ENCODE measurements around the gene PLEKHO2.

Gene PLEKHO2

GRCh38 chr15:64903326-64903950 is 61.7 kb downstream of the PLEKHO2 start:
- Mint-ChIP-seq H3K36me3 (peaks cover 2% of the 10 kb centered on the region), H3K27me3 (no peaks in the 10 kb centered on the region), H3K9me3 (ENCODE audit: low read depth) (no peaks in the 10 kb centered on the region), H3K4me3 (no peak overlapping the region), H3K4me1 (ENCODE audit: low read depth) (peaks cover 35% of the 10 kb centered on the region), H3K27ac (no peak overlapping the region)

GRCh38 chr15:64904189-64904588 is 62.5 kb downstream of the PLEKHO2 start:
- Mint-ChIP-seq H3K27me3 (no peaks in the 10 kb centered on the region), H3K27ac (no peak overlapping the region), H3K9me3 (ENCODE audit: low read depth) (no peaks in the 10 kb centered on the region), H3K36me3 (peaks cover 2% of the 10 kb centered on the region), H3K4me3 (peak overlapping the region; percentile 20), H3K4me1 (ENCODE audit: low read depth) (peaks cover 35% of the 10 kb centered on the region)

GRCh38 chr15:64905119-64905831 is 63.6 kb downstream of the PLEKHO2 start:
- H3K4me1 Mint-ChIP-seq (ENCODE audit: low read depth) = peaks cover 35% of the 10 kb centered on the region
- peak overlapping the region; percentile 37 for H3K27ac Mint-ChIP-seq
- H3K36me3 Mint-ChIP-seq = peaks cover 2% of the 10 kb centered on the region
- no peaks in the 10 kb centered on the region for H3K27me3 Mint-ChIP-seq
- H3K9me3 Mint-ChIP-seq (ENCODE audit: low read depth) = no peaks in the 10 kb centered on the region
- peak overlapping the region; percentile 79 for H3K4me3 Mint-ChIP-seq

- no peaks in the 10 kb centered on the region for H3K27me3 Mint-ChIP-seq
- peaks cover 2% of the 10 kb centered on the region for H3K36me3 Mint-ChIP-seq
- no peak overlapping the region for H3K4me3 Mint-ChIP-seq
- H3K4me1 Mint-ChIP-seq (ENCODE audit: low read depth) = peaks cover 37% of the 10 kb centered on the region
- H3K9me3 Mint-ChIP-seq (ENCODE audit: low read depth) = no peaks in the 10 kb centered on the region
- H3K27ac Mint-ChIP-seq = no peak overlapping the region
These were observed 64.2 kb downstream of the PLEKHO2 start for GRCh38 chr15:64905941-64906340.

DNA sequence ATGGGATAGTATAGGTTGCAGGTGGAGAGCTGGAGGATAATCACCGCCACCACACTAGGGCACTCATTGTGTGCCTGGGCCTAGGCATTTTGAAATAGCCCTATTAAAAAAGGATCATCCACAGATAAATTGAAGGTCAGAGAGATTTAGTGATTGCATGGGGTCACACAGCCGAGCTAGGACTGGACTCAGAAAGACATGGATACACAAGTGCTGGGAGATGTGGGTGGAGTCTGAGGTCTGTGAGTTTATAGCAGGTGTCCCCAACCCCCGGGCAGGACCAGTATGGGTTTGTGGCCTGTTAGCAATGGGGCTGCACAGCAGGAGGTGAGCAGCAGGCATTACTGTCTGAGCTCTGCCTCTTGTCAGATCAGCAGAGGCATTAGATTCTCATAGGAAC is 64.7 kb downstream of the PLEKHO2 start:
- Mint-ChIP-seq H3K4me3 (no peak overlapping the region), H3K36me3 (no peaks in the 10 kb centered on the region), H3K9me3 (ENCODE audit: low read depth) (no peaks in the 10 kb centered on the region), H3K4me1 (ENCODE audit: low read depth) (peaks cover 42% of the 10 kb centered on the region), H3K27ac (no peak overlapping the region), H3K27me3 (no peaks in the 10 kb centered on the region)

DNA sequence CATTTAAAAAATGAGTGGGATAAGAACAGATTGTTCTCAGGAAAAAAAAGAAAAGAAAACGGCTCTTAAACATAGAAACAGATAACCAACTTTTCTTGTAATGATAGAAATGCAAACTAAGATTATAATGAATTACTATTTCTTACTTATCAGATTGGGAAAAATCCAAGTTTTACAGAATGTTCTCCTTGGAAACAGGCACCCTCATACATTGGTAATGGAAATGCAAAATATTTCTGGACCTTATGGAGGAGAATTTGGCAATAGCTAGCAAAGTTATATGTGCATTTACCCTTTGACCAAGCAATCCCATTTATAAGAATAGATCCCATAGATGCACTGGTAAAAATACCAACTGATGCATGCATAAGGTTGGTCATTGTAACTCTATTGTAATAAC is 66.3 kb downstream of the PLEKHO2 start:
- Mint-ChIP-seq H3K27me3 (no peaks in the 10 kb centered on the region), H3K9me3 (ENCODE audit: low read depth) (no peaks in the 10 kb centered on the region), H3K4me3 (no peak overlapping the region), H3K4me1 (ENCODE audit: low read depth) (peaks cover 33% of the 10 kb centered on the region), H3K36me3 (no peaks in the 10 kb centered on the region), H3K27ac (no peak overlapping the region)

- Mint-ChIP-seq H3K4me1 (ENCODE audit: low read depth) (peaks cover 24% of the 10 kb centered on the region), H3K9me3 (ENCODE audit: low read depth) (no peaks in the 10 kb centered on the region), H3K27me3 (no peaks in the 10 kb centered on the region), H3K27ac (no peak overlapping the region), H3K36me3 (no peaks in the 10 kb centered on the region), H3K4me3 (no peak overlapping the region)
These were observed 67.8 kb downstream of the PLEKHO2 start for GRCh38 chr15:64909546-64909945.

DNA sequence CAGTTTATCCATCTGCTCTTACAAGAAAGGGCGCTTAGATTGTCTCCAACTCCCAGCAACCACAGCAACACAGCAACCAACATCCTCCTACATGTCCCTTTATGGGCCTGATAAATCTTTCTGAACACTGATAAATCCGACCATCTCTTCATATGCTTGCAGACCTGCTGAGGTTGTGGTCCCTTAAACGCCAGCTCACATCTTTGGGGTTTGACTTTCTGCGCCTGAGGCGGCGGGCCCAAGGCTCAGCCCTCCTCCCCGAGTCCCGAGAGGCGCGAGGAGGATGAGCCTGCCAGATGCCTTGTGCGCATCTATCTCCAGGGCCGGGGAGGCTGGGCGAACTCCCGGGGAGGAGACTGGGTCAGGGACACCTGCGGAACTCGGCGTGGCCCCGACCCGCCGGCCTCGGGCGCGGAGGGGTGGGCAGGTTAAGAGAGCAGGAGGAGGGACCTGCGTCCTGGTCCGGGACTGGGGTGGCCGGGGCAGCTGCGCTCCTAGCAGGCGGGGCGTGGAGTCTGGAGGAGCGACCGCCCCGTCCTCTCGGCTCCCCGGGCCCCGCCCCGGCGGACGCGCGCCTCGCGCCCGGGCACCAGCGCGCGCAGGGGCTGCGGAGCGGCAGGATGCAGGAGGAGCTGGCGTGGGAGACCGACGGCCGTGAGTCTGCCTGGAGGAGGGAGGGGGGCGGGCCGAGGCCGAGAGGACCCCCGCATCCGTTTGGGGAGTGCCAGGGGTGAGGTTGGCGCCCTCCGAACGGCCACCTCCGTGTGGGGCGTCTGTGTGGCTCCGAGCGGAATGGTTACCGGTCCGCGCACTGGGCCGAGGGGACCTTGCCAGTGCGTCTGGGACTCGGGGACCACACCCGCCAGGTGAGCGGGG is 69.8 kb downstream of the PLEKHO2 start, which contains the start of gene ANKDD1A:
Gene ANKDD1A (plus strand): TSS at position 592 of the 876 bp plus-strand sequence. CDS start 29 bp downstream, at position 621.
- H3K4me3 Mint-ChIP-seq = peak within 1 kb of the TSS; percentile 73
- H3K36me3 Mint-ChIP-seq = no peaks in the 10 kb centered on the region
- no peaks in the 10 kb centered on the region for H3K27me3 Mint-ChIP-seq
- no peak within 1 kb of the TSS for H3K27ac Mint-ChIP-seq
- H3K4me1 Mint-ChIP-seq (ENCODE audit: low read depth) = peaks cover 14% of the 10 kb centered on the region
- H3K9me3 Mint-ChIP-seq (ENCODE audit: low read depth) = no peaks in the 10 kb centered on the region

DNA sequence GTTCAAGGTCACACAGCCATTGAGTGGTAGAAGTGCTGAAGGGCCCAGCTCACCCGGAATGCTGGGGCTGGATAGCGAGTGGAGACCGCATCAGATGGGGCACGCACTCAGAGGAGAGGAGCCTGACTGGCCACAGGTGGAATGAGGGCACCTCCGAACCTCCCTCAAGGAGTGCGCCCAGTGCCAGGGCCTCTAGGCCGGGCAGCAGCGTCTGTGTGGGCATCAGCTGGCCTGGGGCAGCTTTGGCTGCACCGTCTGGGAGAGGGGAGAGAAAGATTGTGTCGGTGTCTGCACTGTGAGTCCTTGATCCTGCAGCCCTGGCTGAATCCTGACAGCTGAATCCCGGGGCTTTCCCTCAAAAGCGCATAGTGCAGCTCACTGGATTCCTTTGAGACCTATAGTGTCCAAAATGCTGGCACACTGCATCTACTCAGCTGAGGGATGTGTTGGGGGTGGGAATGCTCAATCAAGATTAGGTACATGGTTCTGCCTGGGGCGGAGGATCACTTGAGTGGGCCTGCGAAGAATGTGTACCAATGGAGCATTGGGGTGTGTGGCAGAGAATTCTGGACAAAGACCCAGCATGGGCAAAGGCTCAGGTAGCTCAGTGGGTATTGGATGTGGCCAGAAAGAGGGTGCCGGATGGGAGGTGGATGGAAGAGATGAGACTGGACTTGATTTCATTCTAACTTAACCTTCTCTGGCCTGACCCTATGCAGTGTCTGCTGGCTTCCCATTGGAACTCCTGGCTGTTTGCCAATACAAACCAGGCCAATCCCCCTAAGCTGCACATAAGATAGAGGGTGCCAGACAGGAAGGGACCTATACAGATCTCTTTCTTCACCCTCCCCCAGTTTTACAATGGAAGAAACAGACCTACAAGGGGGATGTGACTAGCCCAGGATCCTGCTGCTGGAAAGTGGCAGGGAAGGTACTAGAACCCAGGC is 70.9 kb downstream of the PLEKHO2 start:
- H3K4me1 Mint-ChIP-seq (ENCODE audit: low read depth) = peaks cover 14% of the 10 kb centered on the region
- no peaks in the 10 kb centered on the region for H3K27me3 Mint-ChIP-seq
- no peaks in the 10 kb centered on the region for H3K36me3 Mint-ChIP-seq
- no peaks in the 10 kb centered on the region for H3K9me3 Mint-ChIP-seq (ENCODE audit: low read depth)
- H3K4me3 Mint-ChIP-seq = peak overlapping the region; percentile 59
- H3K27ac Mint-ChIP-seq = no peak overlapping the region

DNA sequence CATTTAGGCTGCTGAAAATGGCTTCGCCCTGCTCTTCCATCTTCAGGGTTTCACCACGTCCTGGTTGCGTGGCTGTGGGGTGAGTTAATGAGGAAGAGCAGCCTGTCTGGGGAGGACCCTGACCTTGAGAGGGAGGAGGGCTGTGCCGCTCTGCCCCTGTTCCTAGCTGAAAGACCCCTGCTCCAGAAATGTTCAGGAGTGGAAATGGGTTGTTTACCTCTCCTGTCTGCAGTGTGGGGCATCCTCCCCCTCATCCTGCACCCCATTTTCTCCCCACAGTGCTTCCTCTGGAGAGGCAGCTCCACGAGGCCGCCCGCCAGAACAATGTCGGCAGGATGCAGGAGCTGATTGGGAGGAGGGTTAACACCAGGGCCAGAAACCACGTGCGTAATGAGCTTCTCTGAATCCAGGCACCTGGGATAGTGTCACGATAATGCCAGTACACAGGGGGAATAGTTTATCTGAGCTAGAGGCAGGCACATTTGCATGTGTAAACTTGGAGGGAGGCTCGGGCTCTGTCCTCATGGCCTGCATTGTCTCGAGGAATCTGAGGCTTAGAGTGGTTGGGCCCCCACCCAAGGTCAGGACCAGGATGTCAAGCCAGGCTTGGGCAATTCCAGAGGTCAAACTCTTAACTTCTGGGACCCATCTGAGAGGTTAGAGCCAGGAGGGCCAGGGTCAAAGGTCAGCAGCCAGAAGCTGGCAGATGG is 74.0 kb downstream of the PLEKHO2 start:
- no peaks in the 10 kb centered on the region for H3K27me3 Mint-ChIP-seq
- peaks cover 14% of the 10 kb centered on the region for H3K4me1 Mint-ChIP-seq (ENCODE audit: low read depth)
- H3K9me3 Mint-ChIP-seq (ENCODE audit: low read depth) = no peaks in the 10 kb centered on the region
- no peak overlapping the region for H3K4me3 Mint-ChIP-seq
- H3K27ac Mint-ChIP-seq = no peak overlapping the region
- H3K36me3 Mint-ChIP-seq = no peaks in the 10 kb centered on the region

DNA sequence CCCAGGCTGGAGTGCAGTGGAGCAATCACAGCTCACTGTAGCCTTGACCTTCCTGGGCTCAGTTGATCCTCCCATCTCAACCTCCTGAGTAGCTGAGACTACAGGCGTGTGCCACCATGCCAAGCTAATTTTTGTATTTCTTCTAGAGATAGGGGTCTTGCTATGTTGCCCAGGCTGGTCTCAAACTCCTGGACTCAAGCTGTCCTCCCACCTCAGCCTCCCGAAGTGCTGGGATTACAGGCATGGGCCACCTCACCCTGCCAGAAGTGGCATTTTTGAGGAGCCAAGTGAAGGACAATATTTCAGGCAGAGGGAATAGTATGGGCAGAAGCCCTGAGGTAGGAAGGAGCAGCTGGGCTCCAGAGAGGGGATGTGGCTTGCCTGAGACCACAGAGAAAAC is 74.7 kb downstream of the PLEKHO2 start:
- Mint-ChIP-seq H3K27ac (no peak overlapping the region), H3K4me1 (ENCODE audit: low read depth) (peaks cover 8% of the 10 kb centered on the region), H3K9me3 (ENCODE audit: low read depth) (no peaks in the 10 kb centered on the region), H3K4me3 (no peak overlapping the region), H3K27me3 (no peaks in the 10 kb centered on the region), H3K36me3 (no peaks in the 10 kb centered on the region)

GRCh38 chr15:64917211-64917610 is 75.5 kb downstream of the PLEKHO2 start:
- Mint-ChIP-seq H3K27ac (no peak overlapping the region), H3K27me3 (no peaks in the 10 kb centered on the region), H3K4me1 (ENCODE audit: low read depth) (peaks cover 6% of the 10 kb centered on the region), H3K9me3 (ENCODE audit: low read depth) (no peaks in the 10 kb centered on the region), H3K4me3 (no peak overlapping the region), H3K36me3 (no peaks in the 10 kb centered on the region)
